NCI-H128 (cell line): ENCODE data around the gene ST3GAL3.

Experiments
- DNase-seq: peaks from one replicate; lab custom pipeline; 2025; ENCODE audit not compliant: unreplicated experiment; lab: John Stamatoyannopoulos, UW

Gene ST3GAL3

DNA sequence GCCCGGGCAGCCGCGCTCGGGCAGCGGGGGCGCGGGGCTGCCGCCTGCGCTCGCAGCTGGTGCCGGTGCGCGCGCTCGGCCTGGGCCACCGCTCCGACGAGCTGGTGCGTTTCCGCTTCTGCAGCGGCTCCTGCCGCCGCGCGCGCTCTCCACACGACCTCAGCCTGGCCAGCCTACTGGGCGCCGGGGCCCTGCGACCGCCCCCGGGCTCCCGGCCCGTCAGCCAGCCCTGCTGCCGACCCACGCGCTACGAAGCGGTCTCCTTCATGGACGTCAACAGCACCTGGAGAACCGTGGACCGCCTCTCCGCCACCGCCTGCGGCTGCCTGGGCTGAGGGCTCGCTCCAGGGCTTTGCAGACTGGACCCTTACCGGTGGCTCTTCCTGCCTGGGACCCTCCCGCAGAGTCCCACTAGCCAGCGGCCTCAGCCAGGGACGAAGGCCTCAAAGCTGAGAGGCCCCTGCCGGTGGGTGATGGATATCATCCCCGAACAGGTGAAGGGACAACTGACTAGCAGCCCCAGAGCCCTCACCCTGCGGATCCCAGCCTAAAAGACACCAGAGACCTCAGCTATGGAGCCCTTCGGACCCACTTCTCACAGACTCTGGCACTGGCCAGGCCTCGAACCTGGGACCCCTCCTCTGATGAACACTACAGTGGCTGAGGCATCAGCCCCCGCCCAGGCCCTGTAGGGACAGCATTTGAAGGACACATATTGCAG is 229.3 kb downstream of the ST3GAL3 start:
- no peak for DNase-seq

DNA sequence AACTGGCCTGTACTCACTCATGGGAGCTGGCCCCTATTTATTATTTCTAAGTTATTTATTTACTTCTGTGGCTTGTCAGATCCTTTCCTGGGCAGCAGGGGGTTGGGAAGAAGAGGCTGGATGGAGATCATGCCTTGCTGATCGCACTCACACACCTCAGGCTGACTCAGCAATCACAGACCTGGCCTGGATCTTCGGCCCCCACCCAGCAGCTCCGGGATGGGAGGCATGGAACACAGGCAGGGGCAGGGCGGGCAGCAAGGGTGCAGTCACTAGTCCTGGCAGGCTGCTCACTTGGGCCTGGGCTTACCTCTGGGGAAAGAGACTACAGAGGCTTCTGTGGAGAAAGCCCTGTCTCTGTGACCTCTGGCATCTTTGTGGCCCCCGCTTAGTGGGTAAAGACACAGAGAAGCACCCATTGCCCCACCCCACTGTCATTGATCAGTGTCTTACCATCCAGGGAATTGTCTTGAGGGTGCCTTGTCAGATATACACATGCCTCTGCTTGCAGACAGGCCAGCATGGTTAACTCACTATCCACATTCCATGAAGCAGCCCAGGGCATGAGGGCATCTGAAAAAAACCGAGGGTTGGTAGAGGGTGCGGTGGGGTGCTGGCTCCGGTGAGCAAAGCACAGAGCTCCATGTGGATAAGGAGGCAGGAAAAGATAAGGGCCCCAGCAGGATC is 230.0 kb downstream of the ST3GAL3 start:
- DNase-seq, result no peak

DNA sequence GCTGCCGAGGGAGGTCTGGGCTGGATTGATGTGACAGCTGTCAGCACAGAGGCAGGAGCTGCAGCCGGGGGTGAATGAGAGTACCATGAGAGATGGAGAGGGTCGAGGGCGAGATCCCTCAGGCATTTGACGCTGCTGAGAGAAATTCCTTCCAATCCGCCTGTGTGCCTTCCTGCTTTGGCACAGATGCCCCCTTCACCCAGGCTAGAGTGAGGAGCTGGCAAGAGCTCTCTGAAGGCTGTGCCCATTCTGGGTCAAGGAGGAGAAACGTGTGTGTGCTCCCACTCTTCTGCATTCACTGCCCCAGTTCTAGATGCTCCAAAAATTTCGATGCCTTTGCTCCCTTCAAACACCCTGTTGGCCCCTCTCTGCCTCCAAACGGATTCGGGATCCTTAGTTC is 231.0 kb downstream of the ST3GAL3 start:
- no peak for DNase-seq

DNA sequence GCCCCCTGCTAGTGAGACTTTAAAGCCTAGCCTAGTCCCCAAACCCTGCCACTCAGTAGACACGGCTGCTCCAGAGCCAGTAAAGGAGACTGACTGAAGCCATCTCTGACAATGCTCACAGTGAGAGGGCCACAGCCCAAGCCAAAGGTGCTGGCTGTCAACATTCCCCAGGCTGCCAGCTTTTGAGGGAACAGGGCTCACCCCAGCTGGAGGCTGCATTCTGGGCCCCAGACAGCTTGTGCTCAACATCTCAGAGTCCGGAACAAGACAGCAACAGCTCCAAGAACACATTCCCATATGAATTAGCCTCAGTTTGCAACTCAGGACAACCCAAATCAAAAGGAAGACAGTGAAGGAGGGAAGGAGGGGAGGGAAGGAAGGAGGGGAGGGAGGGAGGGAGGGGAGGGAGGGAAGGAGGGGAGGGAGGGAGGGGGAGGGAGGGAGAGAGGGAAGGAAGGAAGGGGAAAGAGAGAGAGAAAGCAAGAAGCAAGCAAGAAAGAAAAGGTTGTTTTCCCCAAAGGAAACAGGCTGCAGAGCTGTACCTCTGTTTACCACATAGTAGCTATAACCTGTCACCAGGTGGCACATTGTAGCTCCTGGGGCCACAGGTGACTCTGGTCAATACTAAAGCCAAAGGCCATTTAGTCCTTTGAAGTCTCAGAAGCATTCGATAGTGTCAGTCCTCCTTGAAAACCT is 231.7 kb downstream of the ST3GAL3 start:
- DNase-seq, result no peak

DNA sequence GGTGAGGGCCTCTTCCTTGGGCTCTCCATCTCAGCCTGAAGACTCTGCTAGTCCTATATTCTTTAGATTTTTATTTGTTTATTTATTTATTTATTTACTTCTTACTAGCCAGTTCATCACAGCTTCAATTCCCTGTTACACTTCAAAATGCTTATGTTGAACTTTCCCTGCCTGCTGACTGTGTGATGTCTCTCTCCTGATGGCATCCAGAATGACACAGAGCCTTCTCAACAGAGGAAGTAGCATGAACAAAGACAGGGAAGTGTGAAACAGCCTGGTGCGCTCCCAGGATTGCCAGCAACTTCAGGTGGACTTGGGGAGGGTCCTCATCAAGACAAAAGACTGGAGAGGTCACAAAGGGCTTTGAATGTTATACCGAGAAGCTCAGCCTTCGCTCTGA is 235.1 kb downstream of the ST3GAL3 start:
- no peak for DNase-seq

DNA sequence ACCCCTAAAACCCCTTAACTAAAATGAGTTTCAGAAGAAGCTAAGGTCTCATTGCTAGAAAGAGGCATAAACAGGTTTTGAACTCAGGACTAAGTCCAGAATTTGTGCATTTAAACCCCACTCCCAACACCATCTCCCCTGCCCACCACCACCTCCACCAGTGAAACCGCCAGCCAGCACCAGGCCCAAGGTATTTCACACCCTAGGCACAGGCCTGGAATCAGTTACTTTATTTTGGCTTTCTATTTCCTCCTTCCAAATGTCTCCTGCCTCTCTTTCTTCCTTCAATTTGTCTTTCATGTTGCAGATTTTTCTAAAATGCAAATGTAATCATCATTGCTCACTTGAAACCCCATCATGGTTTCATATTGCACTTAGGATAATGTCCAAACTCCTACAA is 237.5 kb downstream of the ST3GAL3 start:
- no peak for DNase-seq

DNA sequence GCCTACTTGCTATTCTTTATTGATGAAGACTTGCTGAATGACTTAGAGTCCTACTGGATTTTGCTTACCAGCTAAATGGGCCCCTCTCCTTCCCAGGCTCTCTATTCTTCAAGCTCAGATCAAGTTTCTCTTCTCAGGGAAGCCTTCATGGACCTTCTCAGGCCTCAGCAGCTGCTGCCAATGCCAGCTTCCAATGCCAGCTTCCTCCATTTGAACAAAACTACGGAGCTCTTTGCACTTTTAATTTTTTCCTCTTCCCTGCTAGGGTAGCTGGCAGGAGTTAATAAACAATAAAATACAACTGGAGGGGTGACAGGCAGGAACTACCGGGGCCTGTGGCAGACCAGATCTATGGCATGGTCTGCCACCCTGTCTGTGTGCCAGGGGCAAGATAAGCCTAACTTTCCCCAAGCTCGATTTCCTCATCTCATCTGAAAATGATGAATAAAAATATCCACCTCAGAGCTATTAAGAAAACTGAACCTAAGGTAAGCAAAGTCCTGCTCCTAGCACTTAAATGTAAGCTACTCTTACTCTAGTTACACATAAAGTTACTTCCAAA is 238.4 kb downstream of the ST3GAL3 start:
- DNase-seq, result no peak

DNA sequence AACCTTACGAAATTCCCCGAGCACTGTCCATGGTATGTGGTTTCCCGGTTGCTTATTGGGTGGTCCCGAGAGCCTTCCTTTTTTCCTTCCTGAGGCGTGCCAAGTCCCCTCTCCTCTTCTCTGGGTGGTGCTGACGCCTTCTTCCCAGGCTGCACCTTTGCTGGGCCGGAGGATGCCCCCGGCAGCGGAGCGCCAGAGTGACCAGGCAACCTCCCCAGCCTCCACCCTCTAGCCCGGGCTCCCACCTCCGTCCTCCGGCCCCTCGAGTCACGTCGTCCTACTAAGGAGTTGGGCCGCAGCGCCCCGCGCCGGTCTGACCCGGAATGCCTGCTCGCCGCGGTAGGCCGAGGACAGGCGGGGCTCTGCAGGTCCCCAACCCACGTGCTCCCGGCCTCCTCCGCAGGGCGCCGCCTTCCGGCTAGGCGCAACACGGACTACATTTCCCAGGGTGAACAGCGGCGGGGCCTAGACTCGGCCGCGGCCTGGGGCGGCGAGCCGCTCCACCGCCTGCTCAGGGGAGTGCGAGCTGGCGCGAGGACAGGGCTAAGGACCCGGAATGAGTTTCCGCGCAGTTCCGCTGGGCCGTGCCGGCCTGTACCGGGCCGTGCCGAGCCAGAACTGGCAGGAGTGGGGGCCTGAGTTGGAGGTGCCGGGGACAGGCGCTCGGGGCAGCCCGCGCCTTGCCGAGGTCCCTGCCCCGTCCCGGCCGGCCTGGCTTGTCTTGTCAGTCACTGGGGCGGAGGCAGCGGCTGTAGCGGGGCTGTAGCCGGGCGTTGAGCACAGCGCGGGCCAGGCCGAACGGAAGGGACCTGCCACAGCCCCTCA is 239.1 kb downstream of the ST3GAL3 start, which contains the start of gene IPO13:
Gene IPO13 (plus strand): TSS at position 715 of the 825 bp plus-strand sequence. CDS start 651 bp downstream, outside the sequence.
- peak; percentile 96 for DNase-seq

DNA sequence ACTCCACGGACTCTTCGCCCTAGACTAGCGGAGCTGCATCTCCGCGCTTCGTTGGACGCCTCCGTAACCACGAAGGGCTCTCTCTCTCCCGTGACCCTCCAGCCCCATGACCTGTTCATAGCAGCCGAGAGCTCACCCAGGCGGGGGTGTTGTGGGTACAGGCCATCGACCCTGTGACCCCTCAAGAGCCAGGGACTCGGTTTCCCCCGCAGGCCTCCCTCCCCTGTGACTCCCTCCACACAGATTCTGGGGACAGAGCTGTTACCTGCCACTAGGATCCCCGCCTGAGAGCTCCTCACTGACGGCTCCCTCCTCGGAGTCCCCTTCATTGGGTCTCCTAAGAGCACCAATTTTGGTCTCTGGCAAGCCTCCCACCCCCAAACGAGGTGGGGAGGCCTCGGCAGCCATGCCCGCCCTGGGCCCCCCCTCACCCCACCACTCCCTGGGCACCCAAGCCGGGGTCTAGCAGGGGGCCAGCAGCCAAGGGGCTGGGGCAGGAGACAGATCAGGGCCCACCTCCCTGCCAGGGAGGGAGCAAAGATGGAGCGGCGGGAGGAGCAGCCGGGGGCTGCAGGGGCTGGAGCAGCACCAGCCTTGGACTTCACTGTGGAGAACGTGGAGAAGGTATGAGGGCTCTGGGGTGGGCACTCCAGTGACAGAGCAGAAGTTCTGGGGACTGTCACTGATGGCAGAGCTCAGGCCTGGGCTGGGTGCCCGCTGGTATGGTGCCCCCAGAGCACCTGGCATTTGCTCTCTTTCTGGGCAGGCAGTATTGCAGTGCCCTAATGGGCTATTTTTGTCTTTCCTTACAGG is 239.9 kb downstream of the ST3GAL3 start:
- DNase-seq, result no peak

DNA sequence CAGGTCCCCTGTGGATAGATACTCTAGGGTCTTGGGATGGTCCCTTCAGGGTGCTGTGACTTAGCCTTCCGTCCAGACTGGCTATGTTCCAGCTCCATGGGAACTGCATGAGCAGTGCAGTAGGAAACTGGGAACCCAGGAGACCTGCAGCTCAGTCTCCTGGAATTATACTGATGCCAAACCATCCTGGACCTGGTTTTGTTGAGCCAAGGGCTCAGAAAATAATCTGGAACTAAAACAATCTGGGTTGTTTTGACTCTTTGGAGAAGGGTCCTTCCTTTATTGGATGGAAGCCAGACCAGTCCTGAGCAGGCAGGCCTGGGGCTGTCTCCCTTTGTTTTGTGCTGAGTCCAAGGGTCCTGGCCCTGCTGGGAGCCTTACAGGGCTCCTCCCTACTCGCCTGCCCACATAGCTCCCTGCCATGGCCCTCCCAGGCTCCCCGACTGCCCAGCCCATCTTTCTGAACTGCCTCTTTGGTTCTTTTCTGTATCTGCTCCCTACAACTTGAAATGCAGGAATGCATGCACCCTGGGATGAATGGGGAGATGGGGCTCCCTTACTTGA is 240.6 kb downstream of the ST3GAL3 start:
- no peak for DNase-seq

DNA sequence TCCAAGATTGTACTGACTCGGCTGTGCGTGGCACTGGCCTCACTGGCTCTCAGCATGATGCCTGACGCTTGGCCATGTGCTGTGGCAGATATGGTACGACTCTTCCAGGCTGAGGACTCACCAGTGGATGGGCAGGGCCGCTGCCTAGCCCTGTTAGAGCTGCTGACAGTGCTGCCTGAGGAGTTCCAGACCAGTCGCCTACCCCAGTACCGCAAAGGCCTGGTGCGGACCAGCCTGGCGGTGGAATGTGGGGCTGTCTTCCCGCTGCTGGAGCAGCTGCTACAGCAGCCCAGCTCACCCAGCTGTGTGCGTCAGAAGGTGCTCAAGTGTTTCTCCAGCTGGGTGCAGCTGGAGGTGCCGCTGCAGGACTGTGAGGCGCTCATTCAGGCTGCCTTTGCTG is 242.3 kb downstream of the ST3GAL3 start:
- DNase-seq, result no peak

DNA sequence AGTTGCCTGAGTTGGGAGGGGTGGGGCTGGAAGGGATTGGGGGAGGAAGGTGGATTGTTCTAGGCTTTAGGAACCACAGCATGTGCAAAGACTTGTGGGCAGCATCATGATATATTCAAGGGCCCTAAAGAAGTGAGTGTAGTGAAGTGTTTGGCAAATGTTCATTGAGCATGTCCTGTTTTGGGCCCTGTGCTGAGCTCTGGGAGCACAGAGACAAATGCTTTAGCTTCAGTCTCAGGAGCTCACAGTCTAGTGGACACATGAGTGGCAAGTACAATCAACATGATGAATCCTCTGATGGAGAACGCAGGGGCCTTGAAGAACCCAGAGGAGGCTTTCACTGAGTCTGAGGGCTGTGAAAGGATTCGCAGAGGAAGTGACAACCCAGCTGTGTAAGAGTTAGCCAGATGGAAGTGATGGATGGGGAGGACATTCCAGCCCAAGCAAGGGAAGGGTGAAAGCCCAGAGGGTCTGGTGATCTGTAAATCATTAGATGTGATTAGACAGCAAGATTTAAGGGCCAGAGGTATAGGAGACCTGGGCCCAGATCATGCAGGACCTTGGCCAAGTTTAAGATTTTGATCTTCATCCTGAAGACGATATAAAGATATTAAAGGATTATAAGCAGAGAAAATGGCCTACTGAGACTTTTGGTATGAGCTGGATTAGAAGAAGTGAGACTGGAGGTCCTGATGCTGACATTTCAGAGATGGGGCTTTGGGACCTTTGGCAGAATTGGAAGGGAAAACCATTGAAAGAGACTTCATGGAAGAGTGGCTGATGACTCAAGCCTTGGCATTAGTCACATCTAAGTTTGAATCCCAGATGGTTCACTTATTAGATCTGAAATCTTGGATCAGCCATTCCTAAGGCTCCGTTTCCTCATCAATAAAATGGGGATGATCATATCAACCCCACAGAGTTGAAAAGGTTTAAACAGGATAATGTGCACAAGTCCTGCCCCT is 244.0 kb downstream of the ST3GAL3 start:
- no peak for DNase-seq

DNA sequence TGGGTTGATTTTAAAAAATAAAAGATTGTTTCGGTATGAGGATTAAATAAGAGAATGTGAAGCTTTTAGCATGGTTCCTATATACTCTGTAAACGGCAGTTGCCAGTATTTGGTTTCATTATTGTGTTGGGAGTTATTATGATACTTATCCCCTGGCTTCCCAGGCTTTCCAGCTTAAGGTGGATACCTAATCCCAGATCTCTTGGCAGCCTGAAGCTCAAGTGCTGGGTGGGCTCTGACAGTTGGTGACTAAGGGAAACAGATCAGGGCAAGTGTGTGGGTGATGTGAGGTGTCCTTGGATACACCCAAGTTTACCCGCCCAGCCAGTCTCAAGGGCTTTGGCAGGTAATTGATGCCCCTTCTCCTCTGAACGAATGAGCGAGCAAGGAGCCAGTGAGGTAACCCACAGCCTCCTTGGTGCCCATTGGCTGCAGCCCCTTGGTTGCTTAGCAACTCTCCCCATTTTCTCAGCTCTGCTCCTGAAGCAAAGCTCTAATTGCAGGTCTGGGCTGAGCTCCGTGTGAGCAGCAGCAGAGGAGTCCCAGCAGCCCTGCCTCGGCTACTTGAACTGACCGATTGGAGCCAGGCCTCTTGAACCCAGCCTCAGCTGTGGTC is 245.5 kb downstream of the ST3GAL3 start:
- peak; percentile 96 for DNase-seq

DNA sequence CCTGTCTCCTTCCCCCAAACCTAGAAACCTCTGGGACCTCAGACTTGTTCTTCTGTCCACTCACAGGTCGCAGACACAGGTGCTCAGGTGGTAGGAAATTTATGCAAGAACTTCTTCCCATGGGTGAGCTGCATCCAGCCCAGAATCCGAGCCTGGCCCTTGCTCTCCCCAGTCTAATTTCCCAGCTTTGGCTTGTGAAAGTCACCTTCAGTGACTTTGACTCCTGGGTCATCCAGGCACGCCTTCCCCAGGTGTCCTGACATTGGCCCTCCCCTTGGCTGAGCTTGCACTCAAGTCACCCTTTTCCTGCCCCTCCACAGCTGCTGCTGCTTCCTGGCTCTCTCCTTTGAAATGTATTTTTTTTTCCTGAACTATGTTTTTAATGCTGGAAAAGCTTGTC is 246.0 kb downstream of the ST3GAL3 start:
- DNase-seq, result no peak

DNA sequence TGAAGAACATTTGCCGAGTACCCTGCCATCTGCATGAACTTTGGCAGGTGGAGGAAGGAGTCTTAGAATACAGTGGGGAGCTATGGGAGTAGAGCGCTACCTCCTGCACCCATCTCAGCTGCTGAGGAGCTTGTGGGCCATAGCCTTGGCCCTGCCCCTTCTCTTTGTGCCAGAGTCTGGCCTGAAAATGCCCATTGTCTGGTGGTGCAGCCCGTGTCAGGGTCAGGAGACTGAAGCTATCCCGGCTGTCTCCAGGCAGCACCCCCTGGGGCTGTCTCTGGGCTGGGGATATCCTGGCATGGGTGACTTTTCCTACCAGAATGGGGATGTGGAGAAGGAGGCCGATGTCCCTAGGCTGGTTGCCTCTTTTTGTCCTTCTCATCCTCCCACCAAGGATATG is 246.7 kb downstream of the ST3GAL3 start:
- DNase-seq, result no peak

DNA sequence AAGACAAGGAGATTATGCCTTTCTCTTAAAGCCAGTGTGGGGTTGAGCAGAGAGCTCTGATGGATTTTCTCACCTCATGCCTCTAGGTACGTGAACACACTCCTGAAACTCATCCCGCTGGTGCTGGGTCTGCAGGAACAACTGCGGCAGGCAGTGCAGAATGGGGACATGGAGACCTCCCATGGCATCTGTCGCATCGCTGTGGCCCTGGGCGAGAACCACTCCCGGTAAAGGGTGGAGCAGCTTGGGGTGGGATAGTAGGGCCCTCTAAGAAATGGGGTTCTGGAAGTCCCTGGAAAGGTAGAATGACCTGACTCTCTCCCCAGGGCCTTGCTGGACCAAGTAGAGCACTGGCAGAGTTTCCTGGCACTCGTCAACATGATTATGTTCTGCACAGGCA is 248.9 kb downstream of the ST3GAL3 start:
- no peak for DNase-seq

DNA sequence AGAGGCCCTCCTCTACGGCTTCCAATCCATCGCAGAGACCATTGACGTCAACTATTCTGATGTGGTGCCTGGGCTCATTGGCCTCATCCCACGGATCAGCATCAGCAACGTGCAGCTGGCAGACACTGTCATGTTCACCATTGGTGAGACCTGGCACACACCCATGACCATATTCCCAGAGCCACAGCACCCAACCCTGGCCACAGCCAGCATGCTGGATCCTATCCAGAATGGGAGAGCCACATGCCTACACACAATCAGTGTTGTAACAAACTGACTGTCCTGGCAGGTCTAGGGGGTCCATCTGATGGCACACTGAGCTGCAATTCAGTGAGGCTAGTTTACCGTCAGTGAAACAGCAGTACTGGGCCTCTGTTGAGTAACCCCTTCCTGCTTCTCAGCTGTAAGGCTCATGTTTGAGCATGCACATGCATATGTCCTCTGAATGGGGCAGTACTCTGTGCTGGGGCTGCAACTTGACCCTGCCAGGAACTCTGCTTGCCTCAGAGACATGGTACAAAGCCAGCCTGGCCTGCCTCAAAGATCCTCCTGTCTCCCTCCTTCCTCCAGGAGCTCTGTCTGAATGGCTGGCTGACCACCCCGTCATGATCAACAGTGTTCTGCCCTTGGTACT is 250.2 kb downstream of the ST3GAL3 start:
- DNase-seq, result no peak
